HEK293 (cell line): ENCODE results near the gene CCDC102B.

Experiments used
- CTCF ChIP-seq: fragments of 450-650 bp; formaldehyde crosslinking; IDR thresholded peaks from 2 replicates; pipeline ENCODE4 v1.5.1; 2016; ENCODE audit warnings: missing biosample characterization, missing genetic modification characterization
- ZNF223 ChIP-seq: fragments of 450-650 bp; formaldehyde crosslinking; IDR thresholded peaks from 2 replicates; pipeline ENCODE4 v1.5.1; 2016; ENCODE audit warnings: missing biosample characterization, missing genetic modification characterization
- ZNF473 ChIP-seq: fragments of 450-650 bp; formaldehyde crosslinking; IDR thresholded peaks from 2 replicates; pipeline ENCODE4 v1.5.1; 2017; ENCODE audit warnings: missing biosample characterization, missing genetic modification characterization
- ZNF791 ChIP-seq: fragments of 450-650 bp; formaldehyde crosslinking; IDR thresholded peaks from 2 replicates; pipeline ENCODE4 v1.5.1; 2016; ENCODE audit warnings: missing biosample characterization, missing genetic modification characterization

GRCh38 chr18:69097349-69097748, 299.5 kb downstream of the CCDC102B start:
- no peak for TF ChIP-seq CTCF (tag by site-specific recombination)
- TF ChIP-seq ZNF223 (tag by site-specific recombination), result no peak
- TF ChIP-seq ZNF791 (tag by site-specific recombination), result no peak
- no peak for TF ChIP-seq ZNF473 (tag by site-specific recombination)
